ENCODE data around the gene ZNF480. TPM values are rescaled to one million over a fixed set of nuclear protein-coding genes. Genes with fewer than 3 reads are reported as not detected.
"Not testable (repeated sequence)": the region's sequence is repeated elsewhere in the genome, so short reads cannot be mapped to it uniquely, and the experiment has no call there.

The ZNF480 gene
- total and polyA plus RNA-seq, 2 donors (not counting 1 experiment from before 2014, with no cell fraction given) = 6.7 to 21.8 TPM

DNA sequence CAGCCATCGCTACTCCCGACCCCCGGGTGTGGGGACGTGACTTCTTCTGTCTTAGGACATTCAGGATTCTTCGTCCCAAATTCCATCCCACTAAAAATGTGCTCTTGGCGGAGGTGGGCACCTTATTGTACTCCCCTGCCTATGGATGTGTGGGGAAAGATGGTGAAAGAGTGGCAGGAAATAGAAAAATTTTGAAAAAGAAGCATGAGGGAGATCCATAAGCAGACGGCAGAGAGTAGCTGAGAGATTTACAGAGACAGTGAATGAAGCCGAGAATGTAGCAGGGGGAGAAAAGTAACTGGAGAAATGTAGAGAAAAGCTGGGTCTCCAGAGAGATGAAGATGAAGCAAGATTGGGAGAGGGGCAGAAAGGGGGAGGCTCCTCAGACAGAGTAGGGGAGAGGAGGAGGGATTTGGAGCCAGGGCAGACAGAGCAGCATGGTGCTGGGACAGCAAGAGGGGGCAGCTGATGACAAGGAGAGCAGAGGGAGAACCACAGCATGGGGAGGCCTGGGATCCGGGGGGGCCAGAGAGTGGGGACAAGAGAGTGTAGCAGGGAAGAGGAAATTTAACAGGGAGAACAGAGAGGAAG is 39.9 kb downstream of the ZNF480 start:
- peak overlapping the region; percentile 97 for H3K4me3 Mint-ChIP-seq
- H3K4me1 Mint-ChIP-seq = peaks cover 15% of the 10 kb centered on the region
- ATAC-seq (ENCODE audit: low read depth) = no peak
- H3K9me3 ChIP-seq (ENCODE audit: control extremely low read depth in 1 of 3, control insufficient read depth in 2 of 3, insufficient read depth in 1 of 3, low read length in 2 of 3) = peaks cover 4 to 61% (median 29%) of the 10 kb centered on the region in 3 donors
- H2AFZ ChIP-seq (ENCODE audit: insufficient read depth, low read depth, low read length, poor library complexity, severe bottlenecking) = peak overlapping the region; percentile 90
- no peaks in the 10 kb centered on the region for H3K79me2 ChIP-seq (ENCODE audit: control insufficient read depth, insufficient read depth, low read length)
- peaks cover 6 to 15% of the 10 kb centered on the region in 2 donors for H3K4me1 ChIP-seq (ENCODE audit: control insufficient read depth in 2 of 2, insufficient read depth in 2 of 2, low read length in 2 of 2)
- no peaks in the 10 kb centered on the region for H4K20me1 ChIP-seq (ENCODE audit: control insufficient read depth, insufficient read depth, low read length, poor library complexity, severe bottlenecking)
- TF ChIP-seq, protein P1, sequence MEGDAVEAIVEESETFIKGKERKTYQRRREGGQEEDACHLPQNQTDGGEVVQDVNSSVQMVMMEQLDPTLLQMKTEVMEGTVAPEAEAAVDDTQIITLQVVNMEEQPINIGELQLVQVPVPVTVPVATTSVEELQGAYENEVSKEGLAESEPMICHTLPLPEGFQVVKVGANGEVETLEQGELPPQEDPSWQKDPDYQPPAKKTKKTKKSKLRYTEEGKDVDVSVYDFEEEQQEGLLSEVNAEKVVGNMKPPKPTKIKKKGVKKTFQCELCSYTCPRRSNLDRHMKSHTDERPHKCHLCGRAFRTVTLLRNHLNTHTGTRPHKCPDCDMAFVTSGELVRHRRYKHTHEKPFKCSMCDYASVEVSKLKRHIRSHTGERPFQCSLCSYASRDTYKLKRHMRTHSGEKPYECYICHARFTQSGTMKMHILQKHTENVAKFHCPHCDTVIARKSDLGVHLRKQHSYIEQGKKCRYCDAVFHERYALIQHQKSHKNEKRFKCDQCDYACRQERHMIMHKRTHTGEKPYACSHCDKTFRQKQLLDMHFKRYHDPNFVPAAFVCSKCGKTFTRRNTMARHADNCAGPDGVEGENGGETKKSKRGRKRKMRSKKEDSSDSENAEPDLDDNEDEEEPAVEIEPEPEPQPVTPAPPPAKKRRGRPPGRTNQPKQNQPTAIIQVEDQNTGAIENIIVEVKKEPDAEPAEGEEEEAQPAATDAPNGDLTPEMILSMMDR (IDR thresholded peaks at IDR 0.05) = no peak
- TF ChIP-seq EZH2 (IDR thresholded peaks at IDR 0.05; ENCODE audit: borderline replicate concordance, insufficient read depth, low read depth, low read length, poor library complexity, severe bottlenecking) = no peak
- peak overlapping the region; percentile 88 for H3K4me2 ChIP-seq (replicated peaks; ENCODE audit: low read depth, low read length, poor library complexity, severe bottlenecking)
- ChIA-PET POLR2A (no interaction called here), CTCF (no interaction called here)
- peak overlapping the region; percentile 96 for H3K27ac Mint-ChIP-seq
- peak overlapping the region; percentile 94 for H3K9ac ChIP-seq (ENCODE audit: low read length)
- H3K36me3 ChIP-seq (replicated peaks in 1 of 2; ENCODE audit: control extremely low read depth in 1 of 2, control insufficient read depth in 1 of 2, extremely low read depth in 1 of 2, insufficient read depth in 2 of 2, low read length in 1 of 2) = peaks cover 2 to 3% of the 10 kb centered on the region in 2 experiments
- peak overlapping the region in 1 of 2 donors; percentile 86 for H3K27ac ChIP-seq (ENCODE audit: low read length in 2 of 2)
- 10% methylated on average over 6 of the region's 9 CpGs for WGBS (ENCODE audit: insufficient coverage)
- peaks cover 13% of the 10 kb centered on the region for H3K9me3 Mint-ChIP-seq (ENCODE audit: insufficient read depth)
- peak overlapping the region; percentile 82 to 97 (median 94) for H3K4me3 ChIP-seq (ENCODE audit: control extremely low read depth in 1 of 5, extremely low read depth in 1 of 5, insufficient read depth in 1 of 5, low read depth in 2 of 5, low read length in 4 of 5)
- H3K27me3 Mint-ChIP-seq = no peaks in the 10 kb centered on the region
- no peak for DNase-seq
- intact Hi-C loops (cut with micrococcal nuclease) = loop anchor here (1.0 kb wide), 1 partner anchor 32 kb away; the partner anchor contains the start of gene ZNF880
- no peaks in the 10 kb centered on the region for H3K27me3 ChIP-seq (replicated peaks in 1 of 4; ENCODE audit: control extremely low read depth in 1 of 4, control insufficient read depth in 3 of 4, insufficient read depth in 4 of 4, low read length in 3 of 4)

DNA sequence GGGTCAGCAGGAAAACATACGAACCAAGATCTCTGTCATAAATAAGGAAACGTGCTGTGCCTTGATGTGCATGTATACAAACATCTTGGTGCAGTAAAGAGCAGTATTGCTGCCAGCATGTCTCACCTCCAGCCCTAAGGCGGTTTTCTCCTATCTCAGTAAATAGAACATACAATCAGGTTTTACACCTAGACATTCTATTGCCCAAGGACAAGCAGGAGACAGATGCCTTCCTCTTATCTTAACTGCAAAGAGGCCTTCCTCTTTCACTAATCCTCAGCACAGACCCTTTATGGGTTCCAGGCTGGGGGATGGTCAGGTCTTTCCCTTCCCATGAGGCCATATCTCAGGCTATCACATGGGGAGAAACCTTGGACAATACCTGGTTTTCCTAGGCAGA is 42.1 kb downstream of the ZNF480 start:
- H4K20me1 ChIP-seq (ENCODE audit: control insufficient read depth, insufficient read depth, low read length, poor library complexity, severe bottlenecking); H2AFZ ChIP-seq (ENCODE audit: insufficient read depth, low read depth, low read length, poor library complexity, severe bottlenecking); ATAC-seq (ENCODE audit: low read depth); H3K27me3 Mint-ChIP-seq; H3K4me2 ChIP-seq (replicated peaks; ENCODE audit: low read depth, low read length, poor library complexity, severe bottlenecking); H3K27ac Mint-ChIP-seq; H3K36me3 ChIP-seq (replicated peaks in 1 of 2; ENCODE audit: control extremely low read depth in 1 of 2, control insufficient read depth in 1 of 2, extremely low read depth in 1 of 2, insufficient read depth in 2 of 2, low read length in 1 of 2); POLR2A ChIA-PET; H3K27ac ChIP-seq (ENCODE audit: low read length in 2 of 2); H3K79me2 ChIP-seq (ENCODE audit: control insufficient read depth, insufficient read depth, low read length); H3K9me3 Mint-ChIP-seq (ENCODE audit: insufficient read depth); DNase-seq; H3K9ac ChIP-seq (ENCODE audit: low read length); H3K4me3 Mint-ChIP-seq; H3K4me3 ChIP-seq (ENCODE audit: control extremely low read depth in 1 of 5, extremely low read depth in 1 of 5, insufficient read depth in 1 of 5, low read depth in 2 of 5, low read length in 4 of 5); CTCF ChIA-PET; H3K27me3 ChIP-seq (replicated peaks in 1 of 4; ENCODE audit: control extremely low read depth in 1 of 4, control insufficient read depth in 3 of 4, insufficient read depth in 4 of 4, low read length in 3 of 4); intact Hi-C loops (cut with micrococcal nuclease): not testable (repeated sequence)
- peaks cover 15% of the 10 kb centered on the region for H3K4me1 Mint-ChIP-seq
- 100% methylated on average over 1 of the region's 3 CpGs for WGBS (ENCODE audit: insufficient coverage)
- Histone ChIP-seq H3K4me1 (ENCODE audit: control insufficient read depth in 2 of 2, insufficient read depth in 2 of 2, low read length in 2 of 2) (peaks cover 6 to 15% of the 10 kb centered on the region in 2 donors), H3K9me3 (ENCODE audit: control extremely low read depth in 1 of 3, control insufficient read depth in 2 of 3, insufficient read depth in 1 of 3, low read length in 2 of 3) (peaks cover 1 to 56% (median 10%) of the 10 kb centered on the region in 3 donors)

Data from B cell (primary cell).